NCI-H748 (cell line): ENCODE results near the gene ZNF778.

Experiments
- DNase-seq: peaks from one replicate; lab custom pipeline; 2025; ENCODE audit not compliant: unreplicated experiment; lab: John Stamatoyannopoulos, UW

ZNF778 gene

DNA sequence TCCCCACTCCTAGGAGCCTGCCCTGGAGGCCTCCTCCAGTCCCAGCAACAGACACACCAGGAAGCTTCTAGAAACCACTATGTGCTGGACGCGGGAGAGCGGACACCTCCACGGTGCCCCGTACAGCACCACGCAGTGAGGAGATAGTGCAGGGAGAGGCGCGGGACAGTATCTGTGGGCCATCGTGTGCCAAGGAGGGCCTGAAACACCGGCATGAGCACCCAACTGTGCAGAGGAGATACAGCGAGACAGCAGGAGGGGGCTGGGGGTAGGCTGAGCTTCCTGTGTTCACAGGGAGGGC is 57.7 kb downstream of the ZNF778 start:
- DNase-seq, result no peak

DNA sequence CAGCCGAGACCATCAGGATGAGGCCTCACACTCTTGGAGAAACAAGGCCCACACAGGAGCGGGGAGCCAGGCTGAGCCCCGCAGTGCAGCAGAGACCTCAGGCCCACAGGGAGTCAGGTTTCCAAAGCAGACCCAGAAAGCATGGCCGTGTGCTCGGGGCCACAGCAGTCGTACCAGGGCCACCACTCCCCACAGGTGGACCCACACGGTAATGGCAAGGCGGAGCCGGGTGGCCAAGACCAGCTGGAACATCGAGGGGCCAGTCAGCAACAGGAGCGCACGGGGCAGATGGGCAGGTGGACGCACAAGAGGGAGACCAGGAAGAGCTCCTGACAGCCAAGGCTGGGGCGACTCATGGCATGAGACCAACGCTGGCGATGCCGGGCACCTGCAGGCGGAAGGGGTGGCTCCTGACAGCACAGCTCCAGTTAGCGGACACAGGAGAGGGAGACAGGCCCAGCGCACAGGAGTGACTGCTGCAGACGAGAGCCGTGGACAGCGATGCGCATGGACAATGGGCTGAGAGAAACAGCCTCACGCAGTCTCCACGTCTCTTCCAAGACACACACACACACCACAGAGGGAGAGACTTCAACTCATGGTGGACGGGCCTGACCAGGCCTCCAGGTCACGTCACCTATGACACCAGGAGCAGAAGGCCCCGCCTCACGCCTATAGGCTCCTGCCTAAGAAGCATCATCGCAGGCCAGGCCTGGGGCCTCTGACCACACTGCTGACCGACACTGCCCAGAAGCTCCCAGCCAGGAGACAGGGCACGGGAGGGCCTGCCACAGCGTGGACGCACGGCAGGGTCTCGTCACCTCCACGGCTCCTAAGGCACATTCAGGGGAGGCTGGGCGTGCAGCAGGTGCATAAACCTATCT is 58.6 kb downstream of the ZNF778 start:
- DNase-seq, result no peak

- DNase-seq, result no peak
These were observed 59.5 kb downstream of the ZNF778 start for GRCh38 chr16:89277049-89277448.

DNA sequence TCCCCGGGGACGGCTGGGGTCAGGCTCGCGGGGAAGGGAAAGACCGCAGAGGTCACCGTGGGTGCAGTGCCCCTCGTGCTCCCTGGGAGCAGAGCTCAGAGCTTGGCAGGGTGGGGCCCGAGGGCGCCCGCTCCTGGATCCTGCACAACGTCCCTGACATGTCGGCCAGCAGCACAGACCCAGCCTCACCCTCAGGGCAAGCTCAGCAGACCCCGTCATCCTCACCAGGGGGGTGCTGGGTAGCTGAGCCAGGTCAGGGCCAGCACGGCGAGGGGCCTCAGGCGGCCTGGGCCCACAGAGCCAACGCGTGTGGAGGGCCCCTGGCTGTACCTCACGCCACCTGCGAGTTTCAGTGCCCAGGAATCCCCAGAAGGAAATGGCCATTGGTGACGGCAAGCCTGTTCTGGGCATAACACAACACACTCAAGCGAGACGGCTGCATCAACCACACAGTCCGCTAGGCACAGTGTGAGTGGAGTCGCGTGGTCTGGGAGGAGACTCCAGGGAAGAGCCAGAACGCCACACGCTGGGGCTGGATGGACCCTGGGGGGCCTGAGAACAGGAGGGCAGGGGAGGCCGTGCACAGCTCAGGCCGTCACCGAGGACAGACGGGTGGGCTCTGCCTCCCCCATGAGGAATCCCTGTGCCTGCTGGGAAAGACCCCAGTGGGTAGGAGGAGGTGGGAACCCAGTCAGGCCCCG is 60.3 kb downstream of the ZNF778 start:
- no peak for DNase-seq

DNA sequence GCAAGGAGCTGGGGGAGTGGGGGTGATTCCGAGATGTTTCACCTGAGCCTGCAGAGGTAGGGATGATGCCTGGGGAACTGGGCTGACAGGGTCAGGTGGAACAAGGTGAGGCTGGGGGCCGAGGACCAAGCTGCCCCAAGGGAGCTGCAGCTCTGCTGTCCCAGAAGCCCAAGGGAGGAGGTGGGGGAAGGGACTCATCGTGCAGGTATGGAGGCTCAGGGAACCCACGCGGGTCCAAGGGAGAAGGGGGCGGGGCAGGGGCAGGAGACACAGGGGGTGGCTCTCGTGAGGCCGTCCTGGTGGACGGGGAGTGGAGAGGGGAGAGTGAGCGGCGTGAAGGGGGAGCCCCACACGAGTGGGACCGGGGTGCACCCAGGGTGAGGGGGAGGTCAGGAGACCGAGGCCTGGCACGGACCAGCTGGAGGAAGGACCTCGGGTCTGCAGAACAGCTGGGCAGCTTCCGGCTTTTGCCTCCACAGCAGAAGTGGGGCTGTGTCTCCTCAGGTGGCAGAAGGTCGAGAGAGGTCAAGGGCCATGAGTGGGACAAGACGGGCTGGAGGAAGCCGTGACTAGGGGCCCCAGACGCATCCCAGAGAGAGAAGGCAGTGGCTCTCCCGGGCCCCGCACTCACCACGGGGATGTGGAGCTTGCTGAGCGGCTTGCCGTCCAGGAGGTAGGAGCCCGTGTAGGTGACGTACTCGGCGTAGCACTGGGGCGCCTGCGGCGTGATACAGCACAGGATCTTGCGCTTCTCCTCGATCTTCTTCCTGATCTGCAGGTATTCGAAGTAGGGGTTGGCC is 61.1 kb downstream of the ZNF778 start:
- DNase-seq, result no peak

GRCh38 chr16:89279666-89280481 is 62.4 kb downstream of the ZNF778 start:
- DNase-seq, result no peak

DNA sequence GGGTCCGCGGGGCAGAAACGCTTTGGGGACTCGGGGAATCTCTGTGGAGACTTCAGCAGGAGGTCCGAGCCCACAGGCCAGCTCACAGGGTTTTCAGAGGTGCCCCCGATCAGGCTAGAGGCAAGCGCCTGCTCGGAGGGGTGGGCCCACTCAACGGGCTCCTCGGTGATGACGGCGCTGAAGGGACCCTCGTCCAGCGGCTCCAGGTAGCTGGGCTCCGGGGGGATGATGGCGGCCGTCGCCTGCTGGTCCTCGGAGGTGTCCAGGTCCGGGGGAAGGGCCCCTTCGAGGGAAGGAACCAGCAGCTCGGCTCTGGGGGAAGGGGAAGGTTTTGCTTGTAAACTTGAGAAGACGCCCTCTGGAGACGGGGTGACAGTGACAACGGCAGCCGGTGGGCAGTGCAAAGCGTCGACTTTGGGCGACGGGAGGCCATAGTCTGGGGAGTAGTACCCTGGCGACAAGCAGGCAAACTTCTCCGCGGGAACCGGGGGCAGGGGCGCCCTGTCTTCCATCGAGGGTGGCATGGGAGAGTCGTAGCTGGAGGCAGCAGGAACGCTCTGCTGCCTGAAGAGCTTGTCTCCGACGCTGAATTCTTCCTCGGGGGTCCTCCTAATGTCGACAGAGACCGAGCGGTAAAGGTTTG is 63.2 kb downstream of the ZNF778 start:
- DNase-seq, result no peak

DNA sequence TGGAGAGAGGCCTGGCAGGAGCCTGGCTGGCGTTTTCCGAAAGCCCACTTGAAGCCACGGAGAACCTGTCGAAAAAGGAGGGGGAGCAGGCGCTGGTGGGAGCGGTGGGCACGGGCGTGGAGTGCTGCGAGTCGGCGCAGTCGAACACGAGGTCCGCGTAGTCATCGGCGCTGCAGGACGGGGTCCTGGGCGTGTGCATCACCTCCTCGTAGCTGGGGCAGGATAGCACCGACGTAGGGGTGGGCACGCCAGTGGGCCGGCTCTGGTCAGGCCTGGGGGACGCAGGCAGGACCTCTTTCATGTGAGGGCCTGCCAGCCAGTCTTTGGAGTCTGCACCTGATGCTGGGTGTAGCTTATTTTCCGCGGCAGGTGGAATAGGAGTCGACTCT is 63.7 kb downstream of the ZNF778 start:
- no peak for DNase-seq

- no peak for DNase-seq
These were observed 64.3 kb downstream of the ZNF778 start for GRCh38 chr16:89281829-89282228.

DNA sequence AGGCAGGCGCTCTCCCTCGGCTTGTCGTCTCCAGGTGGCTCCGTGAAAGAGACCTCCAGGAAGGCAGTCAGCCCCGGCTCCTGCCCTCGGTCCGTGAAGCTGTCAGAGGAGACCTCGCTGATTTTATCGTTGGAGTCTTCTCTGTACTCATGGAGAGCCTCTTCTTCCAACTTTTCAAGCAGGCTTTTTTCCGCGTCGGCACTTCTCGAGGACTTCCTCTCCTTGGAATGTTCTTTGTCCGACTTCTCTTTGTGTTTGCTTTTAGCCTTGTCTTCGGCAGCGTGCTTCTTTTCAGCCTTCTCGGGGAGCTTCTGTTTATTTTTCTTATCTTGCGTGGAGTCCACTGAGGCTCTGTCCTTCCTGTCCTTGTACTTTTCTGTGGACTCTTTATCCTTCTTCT is 65.0 kb downstream of the ZNF778 start:
- DNase-seq, result no peak

DNA sequence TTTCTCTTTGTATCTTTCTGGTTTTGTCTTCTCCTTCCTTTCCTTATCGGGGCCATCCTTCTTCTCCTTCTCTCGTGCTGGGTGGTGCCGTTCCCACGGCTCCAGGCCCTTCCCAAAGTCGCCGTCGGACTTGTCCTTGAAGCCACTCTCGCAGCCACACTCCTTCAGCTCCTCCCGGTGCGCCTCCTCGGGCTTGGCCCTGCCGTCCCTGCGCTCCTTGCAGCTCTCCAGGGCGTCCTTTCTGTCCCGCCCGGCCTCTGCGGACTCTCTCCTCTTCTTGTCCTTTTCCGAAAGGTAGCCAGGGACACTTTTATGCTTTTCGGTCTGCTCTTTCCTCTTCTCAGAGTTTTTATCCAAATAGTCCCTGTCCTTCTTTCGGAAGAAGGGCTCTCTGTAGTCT is 65.9 kb downstream of the ZNF778 start:
- DNase-seq, result no peak

- DNase-seq, result no peak
These were observed 67.9 kb downstream of the ZNF778 start for GRCh38 chr16:89285381-89285780.

DNA sequence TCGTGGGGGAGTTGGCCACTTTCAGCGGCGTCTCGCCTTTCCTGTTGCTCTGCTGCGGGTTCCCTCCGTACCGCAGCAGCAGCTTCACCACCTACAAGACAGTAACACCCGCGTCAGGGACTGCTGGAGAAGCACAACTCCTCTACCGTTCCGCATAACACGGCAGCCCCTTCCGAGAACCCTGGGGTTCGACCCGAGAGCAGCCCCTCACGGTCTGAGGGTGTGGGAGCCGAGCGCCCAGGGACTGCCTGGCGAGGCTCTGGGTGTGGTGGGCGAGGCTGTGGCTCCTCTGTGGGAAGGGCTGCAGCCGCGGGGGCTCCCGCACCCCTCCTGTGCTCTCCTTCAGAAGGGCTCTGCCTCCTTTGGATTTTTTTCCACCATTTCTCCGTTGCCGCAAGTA is 68.6 kb downstream of the ZNF778 start:
- DNase-seq, result no peak
